HTR-8/SVneo (cell line): ENCODE results near the gene PRPSAP2.
"Not testable (repeated sequence)": the region's sequence is repeated elsewhere in the genome, so short reads cannot be mapped to it uniquely, and the experiment has no call there.

Source experiments
- DNase-seq: peaks from one replicate; pipeline ENCODE4 v3.0.0; 2011; ENCODE audit warnings: low spot score, mixed read lengths; ENCODE audit not compliant: insufficient read length
- FAIRE-seq: peaks from 2 replicates; lab custom pipeline; 2011; peaks lifted over from hg19 to GRCh38; lab: Jason Lieb, UNC

Gene PRPSAP2, protein sequence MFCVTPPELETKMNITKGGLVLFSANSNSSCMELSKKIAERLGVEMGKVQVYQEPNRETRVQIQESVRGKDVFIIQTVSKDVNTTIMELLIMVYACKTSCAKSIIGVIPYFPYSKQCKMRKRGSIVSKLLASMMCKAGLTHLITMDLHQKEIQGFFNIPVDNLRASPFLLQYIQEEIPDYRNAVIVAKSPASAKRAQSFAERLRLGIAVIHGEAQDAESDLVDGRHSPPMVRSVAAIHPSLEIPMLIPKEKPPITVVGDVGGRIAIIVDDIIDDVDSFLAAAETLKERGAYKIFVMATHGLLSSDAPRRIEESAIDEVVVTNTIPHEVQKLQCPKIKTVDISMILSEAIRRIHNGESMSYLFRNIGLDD

DNA sequence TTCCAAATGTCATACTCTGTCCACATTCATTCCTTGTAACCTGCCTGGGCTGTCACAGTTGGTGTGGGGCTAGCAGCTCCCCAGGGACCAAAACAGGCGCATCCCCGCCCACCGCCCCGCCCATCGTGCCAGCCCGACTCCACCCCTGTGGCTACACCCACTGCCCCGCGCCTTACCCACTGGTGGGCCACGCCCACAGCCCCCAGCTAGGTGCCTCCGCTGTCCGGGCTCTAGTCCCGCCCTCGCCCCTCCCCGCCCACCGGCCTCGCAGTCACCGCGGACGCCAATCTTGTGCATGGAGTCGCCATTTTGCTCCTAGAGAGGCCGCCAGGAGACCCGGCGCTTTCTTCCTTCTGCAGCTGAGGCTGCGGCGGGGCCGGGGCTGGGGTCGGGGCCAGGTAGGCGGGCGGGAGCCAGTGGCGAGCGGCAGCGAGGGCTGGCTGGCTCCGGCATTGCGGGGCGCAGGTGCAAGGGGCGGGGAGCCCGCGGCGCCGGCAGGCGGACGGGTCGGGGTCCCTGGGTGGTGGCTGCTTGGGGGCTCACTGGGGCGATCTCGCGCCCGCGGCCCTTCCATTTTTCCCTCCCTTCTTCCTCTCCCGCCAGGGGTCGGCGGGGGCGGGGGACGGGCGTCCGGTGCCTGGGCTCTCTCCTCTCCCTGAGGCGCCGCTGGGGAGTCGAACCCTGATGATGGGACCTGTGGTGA lies at the start of gene PRPSAP2:
PRPSAP2 (plus strand) TSS at position 268 of the 703 bp plus-strand sequence. CDS start 7,703 bp downstream, outside the sequence.
- peak; percentile 98 for FAIRE-seq

DNA sequence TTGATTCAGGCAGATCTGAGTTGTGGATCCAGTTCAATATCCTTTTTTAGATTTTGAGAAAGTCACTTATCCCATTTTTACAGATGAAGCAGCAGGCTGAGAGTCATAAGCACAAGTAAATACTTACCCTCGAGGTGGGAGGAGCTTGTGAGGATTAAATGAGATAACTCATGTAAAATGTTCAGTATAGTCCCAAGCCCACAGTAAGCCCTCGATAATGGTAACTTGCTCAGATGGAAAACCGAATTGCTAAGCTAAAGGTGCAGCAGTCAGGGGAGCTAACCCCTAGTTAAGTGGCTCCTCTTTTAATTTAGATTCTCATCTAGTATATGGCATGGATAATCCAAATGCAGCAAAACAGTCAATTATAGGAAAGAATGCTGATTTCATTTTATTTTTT lies 42.0 kb upstream of the PRPSAP2 start:
- not testable (repeated sequence) for FAIRE-seq, DNase-seq

More for the DNA sequence above, at the start of gene PRPSAP2:
- peak; percentile 100 for DNase-seq

DNA sequence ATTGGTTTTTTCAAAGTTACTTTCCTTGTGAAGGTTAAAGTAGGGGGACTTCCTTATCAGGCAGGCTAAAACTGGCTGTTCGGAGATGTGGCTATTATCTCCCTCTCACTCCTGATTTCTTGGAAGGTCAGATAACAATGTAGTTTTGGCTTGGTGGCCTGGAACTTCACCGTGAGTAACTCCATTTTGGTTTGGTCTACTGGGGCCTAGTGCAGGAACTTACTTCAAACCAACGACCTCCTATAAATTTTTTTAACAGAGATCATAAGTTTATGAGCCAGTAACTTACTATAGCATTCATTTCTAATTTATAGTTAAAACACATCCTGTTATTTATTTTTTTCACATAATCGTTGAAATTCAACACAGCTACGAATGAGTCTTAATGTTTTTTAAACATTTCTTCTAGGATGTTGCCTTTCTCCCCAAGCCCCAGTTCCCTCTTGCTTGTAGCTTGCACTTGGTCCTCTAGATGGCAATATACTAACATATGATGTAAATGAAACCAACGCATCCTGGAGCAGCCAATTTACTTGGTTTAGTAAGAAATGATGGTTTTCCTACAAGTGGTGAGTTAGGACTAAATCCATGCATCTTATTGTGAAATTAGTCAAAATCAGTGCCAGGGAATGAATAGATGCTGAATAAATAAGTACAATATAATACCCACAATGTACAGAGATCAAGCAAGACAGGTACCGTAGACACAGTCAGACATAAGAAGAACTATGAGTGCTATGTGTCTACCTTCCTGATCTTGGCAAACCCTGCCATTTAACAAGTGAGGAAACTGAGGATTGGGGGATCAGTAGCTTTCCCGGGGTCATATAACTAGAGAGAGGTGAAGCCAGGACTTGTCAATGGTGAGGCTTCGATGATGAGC lies 41.2 kb upstream of the PRPSAP2 start:
- DNase-seq = peak; percentile 36
- peak; percentile 94 for FAIRE-seq

DNA sequence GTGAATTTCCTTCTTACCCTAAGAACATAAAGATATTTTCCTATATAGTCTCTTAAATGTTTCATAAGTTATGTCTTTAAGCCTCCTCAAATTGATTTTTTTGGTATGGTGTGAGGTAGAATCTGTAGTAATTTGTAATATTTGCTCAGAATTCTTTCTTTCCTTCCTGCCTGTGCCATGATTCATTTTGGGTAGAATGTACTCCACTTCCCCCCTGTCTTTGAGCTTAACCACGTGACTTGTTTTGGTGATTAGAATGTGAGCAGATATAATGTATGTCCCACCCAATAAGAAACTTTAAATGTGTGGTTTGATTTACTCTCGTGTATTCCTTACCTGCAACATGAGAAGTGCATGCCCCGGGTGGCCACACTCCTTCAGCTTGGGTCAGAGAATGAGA lies 36.5 kb upstream of the PRPSAP2 start:
- FAIRE-seq = peak; percentile 68
- DNase-seq = not testable (repeated sequence)

DNA sequence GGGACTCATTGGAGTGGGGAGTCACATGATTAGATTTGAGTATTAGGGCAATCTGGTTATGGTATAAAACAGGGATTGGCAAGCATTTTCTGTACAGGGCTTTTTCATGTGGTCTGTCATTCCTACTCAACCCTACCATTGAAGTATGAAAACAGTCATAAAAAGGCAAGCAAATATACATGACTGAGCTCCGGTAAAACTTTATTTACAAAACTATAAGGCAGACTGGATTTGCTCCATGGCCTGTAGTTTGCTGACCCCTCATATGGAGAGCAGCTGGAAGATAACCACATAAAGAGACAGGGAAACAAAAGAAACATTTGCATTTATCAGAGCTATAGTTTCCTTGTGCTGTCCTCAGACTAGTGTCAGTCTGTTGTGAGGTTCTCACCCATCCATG lies 30.3 kb upstream of the PRPSAP2 start:
- not testable (repeated sequence) for FAIRE-seq, DNase-seq

DNA sequence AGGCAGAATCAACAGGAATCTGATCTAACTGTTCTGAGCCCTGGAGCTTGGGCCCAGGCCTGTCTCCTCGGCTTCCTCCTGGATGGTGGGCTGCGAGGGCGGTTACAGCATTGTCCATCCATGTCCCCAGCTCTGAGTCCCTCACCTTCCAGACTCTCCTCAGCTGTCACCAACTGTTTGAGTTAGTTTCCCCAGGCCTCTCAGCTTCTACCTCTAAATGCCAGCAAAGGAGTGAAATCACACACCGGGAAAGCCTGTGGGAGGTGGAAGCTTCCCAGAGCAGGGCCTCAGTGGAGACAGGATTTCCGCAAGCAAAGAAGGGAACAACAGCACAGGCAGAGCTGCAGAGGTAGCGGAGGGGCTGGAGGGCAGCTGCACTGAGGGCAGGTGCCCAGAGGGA lies 9.4 kb upstream of the PRPSAP2 start:
- DNase-seq = no peak
- FAIRE-seq = no peak

DNA sequence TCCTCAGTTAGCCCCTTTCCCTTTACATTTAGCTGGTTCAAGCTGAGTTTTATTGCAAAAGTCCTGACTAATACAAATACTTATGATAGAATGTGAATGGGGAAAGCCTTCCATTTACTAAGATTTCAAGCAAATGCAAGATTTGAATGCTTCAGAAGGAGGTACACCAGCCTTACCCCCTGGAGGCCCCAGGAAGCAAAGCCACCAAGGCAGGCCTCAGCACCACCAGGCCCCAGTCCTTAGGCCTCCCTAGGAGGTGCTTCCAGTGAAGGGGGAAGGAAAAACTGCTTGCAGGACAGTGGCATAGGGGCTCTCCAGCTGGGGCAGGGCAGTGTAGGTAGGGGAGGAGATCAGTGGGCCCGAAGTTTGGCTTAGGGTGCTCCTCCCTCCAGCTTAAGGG lies 7.3 kb upstream of the PRPSAP2 start:
- FAIRE-seq (no peak), DNase-seq (no peak)

DNA sequence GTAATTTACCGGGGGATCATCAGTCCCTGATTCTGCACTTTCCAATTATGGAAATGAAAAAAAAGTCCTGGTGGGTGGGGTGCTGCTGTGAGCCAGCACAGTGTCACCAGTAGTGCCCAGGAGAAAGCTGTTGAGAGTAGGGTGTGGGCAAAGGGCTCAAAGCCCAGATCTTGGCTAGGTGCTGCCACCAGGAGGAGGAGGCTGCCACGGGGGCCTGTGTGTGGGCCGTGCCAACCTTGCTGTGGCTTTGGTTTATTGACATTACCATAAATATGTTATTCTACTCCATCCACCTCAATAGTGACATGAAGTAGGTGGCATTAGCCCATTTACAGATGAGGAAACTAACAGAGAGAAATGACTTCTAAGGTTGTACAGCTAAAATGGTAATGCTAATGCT lies 6.7 kb upstream of the PRPSAP2 start:
- no peak for FAIRE-seq
- DNase-seq = no peak

DNA sequence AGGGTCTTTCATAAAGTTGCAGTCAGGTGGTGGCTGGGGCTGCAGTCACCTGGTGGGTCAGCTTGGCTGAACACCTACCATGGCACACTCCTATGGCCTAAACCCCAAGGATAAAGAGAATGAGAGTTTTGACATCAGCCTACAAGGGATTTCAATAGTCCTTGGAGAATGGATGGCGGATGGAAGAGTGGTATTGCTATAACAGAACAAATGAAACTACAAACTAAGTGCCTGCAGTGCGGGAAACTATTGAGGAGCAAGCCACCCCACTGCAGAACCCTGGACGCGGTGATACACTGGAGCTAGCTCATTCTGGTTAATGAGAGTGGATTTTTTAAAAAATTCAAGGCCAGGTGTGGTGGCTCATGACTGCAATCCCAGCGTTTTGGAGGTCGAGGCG lies 3.0 kb upstream of the PRPSAP2 start:
- FAIRE-seq (no peak), DNase-seq (no peak)

DNA sequence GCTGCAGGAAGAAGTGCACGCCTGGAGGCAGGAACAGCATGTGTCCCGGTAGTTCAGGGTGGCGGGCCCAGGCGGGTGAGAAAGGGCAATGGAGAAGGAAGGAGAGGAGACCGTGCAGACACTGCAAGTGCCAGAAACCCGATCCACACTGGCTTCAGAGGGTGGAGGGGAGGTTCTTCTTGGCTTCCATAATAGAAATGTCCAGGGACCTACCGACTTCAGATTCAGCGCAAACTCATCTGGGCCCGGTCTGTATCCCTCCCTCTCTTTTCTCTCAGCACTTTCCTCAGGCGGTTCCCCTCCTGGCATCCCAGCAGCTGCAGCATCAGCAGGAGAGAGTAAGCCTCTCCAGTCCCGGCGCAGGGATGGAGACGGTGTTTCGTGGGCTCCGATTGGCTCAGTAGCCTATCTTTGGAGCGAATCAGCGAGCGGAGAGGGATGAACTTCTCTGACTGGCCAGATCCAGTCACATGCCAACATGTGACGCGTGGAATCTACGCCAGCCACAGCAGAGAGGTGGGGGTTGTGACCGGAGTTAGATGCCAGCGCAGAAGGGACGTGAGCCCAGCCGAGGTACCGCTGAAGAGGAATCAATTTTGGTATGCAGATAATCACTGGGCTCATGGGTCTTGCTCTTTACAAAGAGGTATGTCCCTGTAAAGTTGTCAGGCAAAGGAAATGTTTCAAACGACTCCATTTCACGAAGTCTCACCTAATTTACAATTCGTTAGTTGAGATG lies 1.9 kb upstream of the PRPSAP2 start:
- FAIRE-seq (peak; percentile 100), DNase-seq (peak; percentile 99)

DNA sequence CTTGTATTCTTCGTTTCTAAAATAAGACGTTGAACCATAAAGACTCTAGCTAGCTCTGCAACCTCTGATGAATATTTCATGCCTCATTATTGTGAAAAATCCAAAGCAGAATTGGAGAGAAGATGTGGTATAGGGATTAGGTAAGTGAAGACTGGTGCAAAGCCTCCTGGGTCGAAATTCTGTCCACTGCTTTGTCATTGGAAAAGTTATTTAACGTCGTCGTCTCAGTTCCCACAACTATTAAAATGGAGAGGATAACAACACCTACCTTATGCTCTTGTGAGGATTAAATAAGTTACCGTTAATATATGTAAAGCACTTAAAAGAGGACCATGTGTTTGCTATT lies 1.4 kb upstream of the PRPSAP2 start:
- DNase-seq (no peak), FAIRE-seq (no peak)

DNA sequence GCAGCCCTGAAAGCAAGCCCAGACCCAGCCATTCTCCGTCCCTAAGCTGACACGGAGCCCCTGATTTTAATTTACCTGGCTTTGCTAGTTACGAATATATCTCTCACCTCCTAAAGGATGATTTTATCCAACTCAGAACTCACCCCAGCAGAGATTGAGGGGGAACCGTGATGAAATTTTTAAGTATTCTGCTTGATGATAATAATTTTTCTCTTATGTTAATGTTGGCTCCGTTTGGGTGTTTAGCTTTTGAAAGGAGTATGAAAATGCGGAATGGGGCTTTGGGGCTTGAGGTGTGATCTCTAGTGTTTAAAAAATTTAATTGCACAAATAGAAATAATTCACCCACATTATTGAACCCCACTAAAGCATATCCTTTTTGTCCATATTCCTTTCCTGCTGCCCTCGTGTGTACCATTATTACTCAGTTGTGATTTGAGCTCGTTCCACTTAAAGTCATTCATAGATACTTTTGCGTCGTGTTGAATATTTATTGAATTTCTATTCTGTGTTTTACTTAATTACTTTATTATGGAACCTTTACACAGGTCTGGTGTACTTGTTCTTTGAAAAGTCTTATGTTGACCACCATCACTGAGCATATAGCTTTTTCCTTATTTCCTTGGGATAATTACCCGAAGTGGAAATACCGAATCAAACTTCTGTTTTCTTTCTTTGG lies 775 bp downstream of the PRPSAP2 start:
- no peak for FAIRE-seq
- no peak for DNase-seq

DNA sequence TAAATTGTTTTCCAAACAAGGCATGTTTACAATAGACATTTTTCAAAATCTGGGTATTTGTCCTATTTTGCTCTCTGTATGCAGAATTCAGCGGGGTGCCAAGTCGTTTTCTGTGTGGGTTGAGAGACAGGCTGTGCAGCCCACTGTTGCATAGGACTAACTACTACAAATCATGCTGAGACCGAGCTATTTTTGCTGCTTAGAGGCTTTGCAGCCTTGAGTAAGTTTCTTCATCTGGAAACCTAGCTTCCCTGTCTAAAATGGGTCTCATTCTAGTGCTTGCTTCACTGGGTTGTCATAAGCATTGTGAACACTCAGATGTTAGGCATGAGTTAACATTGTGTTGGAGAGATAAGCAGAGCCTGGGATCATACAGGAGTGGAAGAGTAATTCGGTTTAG lies 1.3 kb downstream of the PRPSAP2 start:
- DNase-seq (no peak), FAIRE-seq (no peak)

DNA sequence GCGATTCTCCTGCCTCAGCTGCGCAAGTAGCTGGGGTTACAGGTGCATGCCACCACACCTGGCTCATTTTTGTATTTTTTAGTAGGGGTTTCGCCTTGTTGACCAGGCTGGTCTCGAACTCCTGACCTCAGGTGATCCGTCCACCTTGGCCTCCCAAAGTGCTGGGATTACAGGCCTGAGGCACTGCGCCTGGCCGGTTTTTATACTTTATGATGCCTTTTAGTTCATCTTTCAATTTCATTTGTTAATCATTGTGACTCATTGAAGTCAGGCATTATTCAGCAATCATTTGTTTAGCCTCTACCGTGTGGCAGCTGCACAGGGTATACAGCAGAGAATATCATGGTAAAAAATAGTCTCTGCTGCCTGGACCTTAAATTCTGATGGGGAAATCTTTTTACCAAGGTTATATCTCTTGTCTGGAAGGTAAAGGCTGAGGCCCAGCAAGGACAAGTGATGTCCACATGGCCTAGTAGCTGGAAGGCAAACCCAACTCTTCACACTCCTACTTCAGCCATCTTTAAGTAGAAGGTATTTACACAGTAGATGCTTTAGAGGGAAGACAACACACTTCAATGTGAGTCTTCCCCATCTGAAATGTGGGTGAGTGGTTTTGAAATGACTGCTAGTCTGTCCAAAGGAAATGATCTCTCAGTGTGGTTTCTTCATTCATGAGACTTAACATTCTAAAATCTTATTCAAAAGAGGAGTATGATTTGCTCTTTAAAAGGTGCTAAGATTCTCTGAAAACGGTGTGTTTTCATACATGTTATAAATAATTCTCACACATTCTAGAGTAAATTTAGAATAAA lies 2.4 kb downstream of the PRPSAP2 start:
- no peak for DNase-seq
- FAIRE-seq = no peak

DNA sequence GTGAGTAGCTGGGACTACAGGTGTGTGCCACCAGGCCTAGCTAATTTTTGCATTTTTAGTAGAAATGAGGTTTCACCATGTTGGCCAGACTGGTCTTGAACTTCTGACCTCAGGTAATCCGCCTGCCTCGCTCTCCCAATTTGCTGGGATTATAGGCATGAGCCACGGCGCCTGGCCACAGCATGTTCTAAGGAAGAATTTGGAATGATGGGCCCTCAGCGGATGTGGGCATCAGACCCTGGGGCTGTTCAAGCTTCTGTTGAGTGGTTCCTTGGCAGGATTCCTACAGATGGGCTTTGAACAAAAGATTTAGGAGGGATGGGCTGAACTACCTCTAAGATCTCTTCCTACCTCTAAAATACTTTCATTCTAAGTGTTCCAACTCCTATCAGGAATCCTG lies 4.1 kb downstream of the PRPSAP2 start:
- DNase-seq (no peak), FAIRE-seq (no peak)

DNA sequence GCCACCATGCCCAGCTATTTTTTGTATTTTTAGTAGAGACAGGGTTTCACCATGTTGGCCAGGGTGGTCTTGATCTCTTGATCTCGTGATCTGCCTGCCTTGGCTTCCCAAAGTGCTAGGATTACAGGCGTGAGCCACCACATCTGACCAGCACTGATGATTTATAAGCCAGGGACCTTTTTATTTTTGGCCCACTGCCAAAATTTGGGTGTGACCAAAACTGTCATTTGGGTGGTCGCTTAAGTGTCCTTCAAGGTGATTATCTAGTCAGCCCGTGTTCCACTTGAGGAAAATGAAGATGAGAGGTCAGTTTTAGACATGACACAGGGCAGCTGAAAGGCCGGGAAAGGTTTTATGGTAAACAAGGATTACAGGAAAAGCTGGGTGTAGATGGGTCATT lies 7.1 kb downstream of the PRPSAP2 start:
- not testable (repeated sequence) for FAIRE-seq, DNase-seq

DNA sequence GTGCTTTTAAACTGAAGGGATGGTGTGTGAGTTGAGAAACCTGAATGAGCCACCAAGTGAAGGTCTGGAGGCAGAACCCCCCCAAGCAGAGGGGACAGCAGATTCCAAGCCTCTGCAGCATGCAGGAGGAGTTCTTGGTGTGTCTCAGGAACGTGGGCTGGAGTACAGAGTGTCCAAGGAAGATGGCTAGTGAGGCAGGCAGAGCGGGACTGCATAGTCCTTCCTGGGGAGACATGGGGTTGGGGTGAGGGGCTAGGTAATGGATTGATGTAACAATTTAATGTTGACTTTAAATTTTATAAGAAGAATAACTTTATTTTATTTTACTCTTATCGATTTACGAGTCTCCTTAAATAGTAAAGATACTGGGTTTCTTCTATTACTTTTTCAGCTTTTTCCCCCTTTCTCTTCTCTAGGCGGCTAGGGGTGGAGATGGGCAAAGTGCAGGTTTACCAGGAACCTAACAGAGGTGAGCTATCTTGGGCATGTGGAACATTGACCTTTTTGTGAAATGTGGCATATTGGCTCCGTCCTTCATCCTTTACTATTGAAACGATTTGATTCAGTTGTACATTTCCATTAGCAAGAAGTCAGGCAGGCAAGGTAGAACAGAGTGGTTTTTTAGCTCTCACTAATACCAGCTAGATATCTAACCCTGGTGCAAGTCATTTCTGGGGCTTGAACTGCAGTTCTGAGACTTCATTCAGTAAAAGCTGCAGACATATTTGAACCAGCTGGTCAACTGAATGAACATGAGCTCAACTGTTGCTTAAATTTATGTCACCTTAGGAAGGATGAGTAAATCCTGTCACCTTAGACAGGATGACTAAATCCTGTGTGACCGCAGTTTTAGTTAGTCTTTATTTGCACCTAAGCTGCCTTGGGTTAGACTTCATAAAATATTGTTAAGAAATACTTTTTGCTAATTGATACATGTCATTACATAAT lies 9.2 kb downstream of the PRPSAP2 start:
- FAIRE-seq (no peak), DNase-seq (no peak)
